K562 (cell line): ENCODE measurements around the gene PAFAH1B2. TPM values are rescaled to one million over a fixed set of nuclear protein-coding genes. Genes with fewer than 3 reads are reported as not detected.

Source experiments
- DDX20 ChIP-seq: fragments of 450-650 bp; IDR thresholded peaks from 2 replicates; pipeline ENCODE4 v1.6.1; 2016; ENCODE audit warnings: missing genetic modification characterization, low read depth, mild to moderate bottlenecking, missing compliant biosample characterization, moderate library complexity
- ELF1 ChIP-seq: fragments of 200-800 bp; sonication (Bioruptor generic); IDR thresholded peaks from 2 replicates; pipeline ENCODE4 v1.6.1; 2016; ENCODE audit warnings: missing genetic modification characterization, missing compliant biosample characterization
- FOXP1 ChIP-seq: sonication (generic); formaldehyde crosslinking; IDR thresholded peaks from 2 replicates; pipeline ENCODE4 v1.8.0; 2022; ENCODE audit warnings: mild to moderate bottlenecking, missing genetic modification reagents
- HNRNPH1 ChIP-seq: fragments of 200-400 bp; formaldehyde crosslinking; optimal IDR thresholded peaks from 2 replicates; pipeline ENCODE3; 2017; ENCODE audit warnings: low read depth, mild to moderate bottlenecking, low read length, moderate library complexity
- NRF1 ChIP-seq, 2 experiments: fragments of 450-650 bp; IDR thresholded peaks in 1 of 2; conservative IDR thresholded peaks in 1 of 2; 2 replicates each; pipeline ENCODE4 v1.6.1; 2014; ENCODE audit warnings: mild to moderate bottlenecking in 2 of 2
- RAD21 ChIP-seq, 2 experiments: fragments of 250-450 bp in 1 of 2; fragments of 450-650 bp in 1 of 2; sonication (Bioruptor Pico) in 1 of 2; formaldehyde crosslinking in 1 of 2; IDR thresholded peaks in 1 of 2; conservative IDR thresholded peaks in 1 of 2; 2 replicates each; pipeline versions ENCODE4 v1.4.0 to v1.8.0; 2020 to 2022; ENCODE audit warnings: mild to moderate bottlenecking in 2 of 2, moderate library complexity in 1 of 2
- REST ChIP-seq, 2 experiments: fragments of 450-650 bp; formaldehyde crosslinking in 1 of 2; IDR thresholded peaks; 2 replicates each; pipeline versions ENCODE4 v1.4.0 to v1.6.1; 2014 to 2020; ENCODE audit warnings: mild to moderate bottlenecking in 2 of 2, borderline replicate concordance in 1 of 2, low read depth in 1 of 2
- SRF ChIP-seq, 2 experiments: fragments of 250-450, 450-650 bp in 1 of 2; sonication (Bioruptor Pico) in 1 of 2; sonication (generic) in 1 of 2; formaldehyde crosslinking; IDR thresholded peaks; 2 replicates each; pipeline versions ENCODE4 v1.5.0 to v1.5.1; 2020 to 2022; ENCODE audit warnings: mild to moderate bottlenecking in 1 of 2, missing genetic modification reagents in 1 of 2
- USF2 ChIP-seq: sonication (generic); formaldehyde crosslinking; IDR thresholded peaks from 2 replicates; pipeline ENCODE4 v1.5.0; 2020; ENCODE audit warnings: missing genetic modification reagents
- ZKSCAN8 ChIP-seq: fragments of 200-800 bp; sonication (Bioruptor generic); IDR thresholded peaks from 2 replicates; pipeline ENCODE4 v1.6.1; 2016; ENCODE audit warnings: missing genetic modification characterization, missing compliant biosample characterization
- ZNF124 ChIP-seq: sonication (generic); formaldehyde crosslinking; IDR thresholded peaks from 2 replicates; pipeline ENCODE4 v1.8.1; 2022; ENCODE audit warnings: missing genetic modification reagents
- polyA plus RNA-seq, 8 experiments: library from polyadenylated mRNA; depleted of rRNA in 4 of 8; stranded (reverse) in 5 of 8; unstranded in 3 of 8; fragments of >200 nt; fragmentation: Nextera tagmentation in 2 of 8; fragmentation: Illumina TruSeq in 1 of 8; extraction: Ambion mirVana in 2 of 8; extraction: Trizol in 1 of 8; gene quantifications; 2 replicates each; pipeline versions ENCODE4 v1.2.1 to v1.2.3, GENCODE V29; 2011 to 2014; ENCODE audit warnings: inconsistent platforms in 1 of 8, missing spikeins in 1 of 8
- total RNA-seq, 7 experiments: library from RNA; depleted of rRNA in 6 of 7; stranded (reverse); fragments of >200 nt in 6 of 7; fragmentation: Illumina TruSeq in 2 of 7; extraction: Trizol in 2 of 7; gene quantifications; 2 replicates each; pipeline versions ENCODE4 v1.2.1 to v1.2.3, GENCODE V29; 2011 to 2021; ENCODE audit warnings: low replicate concordance in 1 of 7
- TF ChIP-seq, protein P1 (sequence below): sonication (generic); IDR thresholded peaks from 2 replicates; pipeline ENCODE4 v1.6.1; 2016

The PAFAH1B2 gene
- total and polyA plus RNA-seq, 9 of the 15 experiments (the other 6 are each of a cell fraction or from before 2014, with no cell fraction given): 27.8 to 94.7 (median 64.9) TPM

DNA sequence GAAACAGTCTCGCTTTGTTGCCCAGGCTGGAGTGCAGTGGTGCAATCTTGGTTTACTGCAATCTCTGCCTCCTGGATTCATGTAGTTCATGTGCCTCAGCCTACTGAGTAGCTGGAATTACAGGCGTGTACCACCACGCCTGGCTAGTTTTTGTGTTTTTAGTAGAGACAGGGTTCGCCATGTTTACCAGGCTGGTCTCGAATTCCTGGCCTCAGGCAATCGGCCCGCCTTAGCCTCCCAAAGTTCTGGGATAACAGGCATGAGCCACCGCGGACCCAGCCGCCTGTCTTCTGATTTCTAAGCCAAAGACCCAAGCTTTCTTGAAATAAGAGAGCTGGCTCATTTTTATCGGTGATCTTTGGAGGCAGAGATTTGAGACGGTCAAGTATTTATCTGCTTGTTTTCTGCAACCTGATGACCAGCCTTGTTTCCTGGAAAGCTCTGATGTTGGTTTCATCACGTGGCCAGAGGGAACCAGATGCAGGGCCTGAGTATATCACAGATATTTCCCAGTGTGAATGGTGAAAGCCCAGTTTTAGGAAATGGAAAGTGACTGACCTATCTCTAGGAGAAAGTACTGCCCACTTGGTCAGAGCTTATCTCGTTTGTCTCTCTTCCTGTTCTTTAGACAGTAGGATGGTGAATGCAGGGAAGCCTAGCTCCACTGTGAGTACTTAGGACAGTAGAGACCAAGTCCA lies 28.8 kb downstream of the PAFAH1B2 start (continued):
- TF ChIP-seq ZKSCAN8 (CRISPR knock-in tag): 0 out of 2 replicates have a peak, but pooled peaks have one; percentile 53
- no peak for TF ChIP-seq DDX20
- TF ChIP-seq USF2 (CRISPR knock-in tag): peak; percentile 92
- no peak for TF ChIP-seq ZNF124 (CRISPR knock-in tag)
- TF ChIP-seq SRF (CRISPR knock-in tag; IDR thresholded peaks at IDR 0.05): no peak; a peak in 1 of 4 replicates
- TF ChIP-seq HNRNPH1: no peak
- TF ChIP-seq ELF1: peak; percentile 63
- 0 out of 4 replicates have a peak, but pooled peaks of 1 of the 2 experiments have one; percentile 7 for TF ChIP-seq RAD21 (CRISPR knock-in tag; conservative IDR thresholded peaks at IDR 0.05 in 1 of 2, IDR thresholded peaks at IDR 0.05 in 1 of 2)
- 0 out of 4 replicates have a peak, but pooled peaks of 1 of the 2 experiments have one; percentile 11 for TF ChIP-seq NRF1 (conservative IDR thresholded peaks at IDR 0.05 in 1 of 2, IDR thresholded peaks at IDR 0.05 in 1 of 2)
- TF ChIP-seq FOXP1 (CRISPR knock-in tag): no peak
- peak; percentile 72 for TF ChIP-seq REST (IDR thresholded peaks at IDR 0.05; ENCODE audit: borderline replicate concordance)
- TF ChIP-seq REST (CRISPR knock-in tag; IDR thresholded peaks at IDR 0.05; ENCODE audit: low read depth): no peak
- TF ChIP-seq, protein P1, sequence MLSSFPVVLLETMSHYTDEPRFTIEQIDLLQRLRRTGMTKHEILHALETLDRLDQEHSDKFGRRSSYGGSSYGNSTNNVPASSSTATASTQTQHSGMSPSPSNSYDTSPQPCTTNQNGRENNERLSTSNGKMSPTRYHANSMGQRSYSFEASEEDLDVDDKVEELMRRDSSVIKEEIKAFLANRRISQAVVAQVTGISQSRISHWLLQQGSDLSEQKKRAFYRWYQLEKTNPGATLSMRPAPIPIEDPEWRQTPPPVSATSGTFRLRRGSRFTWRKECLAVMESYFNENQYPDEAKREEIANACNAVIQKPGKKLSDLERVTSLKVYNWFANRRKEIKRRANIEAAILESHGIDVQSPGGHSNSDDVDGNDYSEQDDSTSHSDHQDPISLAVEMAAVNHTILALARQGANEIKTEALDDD: peak; percentile 72; the same call in 1 of the 2 replicates
- TF ChIP-seq, all 486 proteins: peak for 66
